Measurements from ENCODE around the gene TBX1.

DNA sequence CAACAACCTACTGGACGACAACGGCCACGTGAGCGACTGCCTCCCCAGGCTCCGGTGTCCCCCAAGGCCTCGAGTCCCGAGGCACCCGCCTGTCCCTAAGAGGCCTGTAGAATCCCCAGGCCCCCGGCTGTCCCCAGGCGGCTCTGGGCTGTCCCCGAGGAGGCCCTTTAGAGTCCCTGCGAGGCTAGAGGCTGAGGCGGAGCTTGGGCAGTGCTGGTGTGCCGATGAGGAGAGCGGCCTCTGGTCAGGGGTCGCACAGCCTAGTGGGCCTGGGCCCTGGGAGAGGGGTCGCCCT is 3.7 kb downstream of the TBX1 start:
- TF ChIP-seq, protein P1, sequence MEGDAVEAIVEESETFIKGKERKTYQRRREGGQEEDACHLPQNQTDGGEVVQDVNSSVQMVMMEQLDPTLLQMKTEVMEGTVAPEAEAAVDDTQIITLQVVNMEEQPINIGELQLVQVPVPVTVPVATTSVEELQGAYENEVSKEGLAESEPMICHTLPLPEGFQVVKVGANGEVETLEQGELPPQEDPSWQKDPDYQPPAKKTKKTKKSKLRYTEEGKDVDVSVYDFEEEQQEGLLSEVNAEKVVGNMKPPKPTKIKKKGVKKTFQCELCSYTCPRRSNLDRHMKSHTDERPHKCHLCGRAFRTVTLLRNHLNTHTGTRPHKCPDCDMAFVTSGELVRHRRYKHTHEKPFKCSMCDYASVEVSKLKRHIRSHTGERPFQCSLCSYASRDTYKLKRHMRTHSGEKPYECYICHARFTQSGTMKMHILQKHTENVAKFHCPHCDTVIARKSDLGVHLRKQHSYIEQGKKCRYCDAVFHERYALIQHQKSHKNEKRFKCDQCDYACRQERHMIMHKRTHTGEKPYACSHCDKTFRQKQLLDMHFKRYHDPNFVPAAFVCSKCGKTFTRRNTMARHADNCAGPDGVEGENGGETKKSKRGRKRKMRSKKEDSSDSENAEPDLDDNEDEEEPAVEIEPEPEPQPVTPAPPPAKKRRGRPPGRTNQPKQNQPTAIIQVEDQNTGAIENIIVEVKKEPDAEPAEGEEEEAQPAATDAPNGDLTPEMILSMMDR (IDR thresholded peaks at IDR 0.05) = no peak
- TF ChIP-seq ZFX (IDR thresholded peaks at IDR 0.05; ENCODE audit: borderline replicate concordance) = no peak

Measured in 22Rv1 (cell line).